Sciatic nerve (tissue), 2 donors: ENCODE data around the gene TLE4. TPM values are rescaled to one million over a fixed set of nuclear protein-coding genes. Genes with fewer than 3 reads are reported as not detected.
"Not testable (repeated sequence)": the region's sequence is repeated elsewhere in the genome, so short reads cannot be mapped to it uniquely, and the experiment has no call there.

Source experiments
- ATAC-seq: fragments of 200-7000 bp; cut with Tn5 transposase; one replicate; pipeline ENCODE4 v1.9.1; 2020; ENCODE audit warnings: mild to moderate bottlenecking, moderate library complexity
- DNase-seq: peaks from one replicate; pipeline ENCODE4 v3.0.0-alpha.2; 2020; ENCODE audit warnings: low spot score
- intact Hi-C: fragments of 100-400 bp; cut with DNase I; formaldehyde crosslinking; loops from one replicate; pipeline ENCODE4 v1.14.2; 2022
- total RNA-seq: library from RNA; stranded (reverse); fragmentation: NEBNext Ultra II Directional; extraction: Animal tissue kit (Norgen Biotek cat#: 25700); gene quantifications from one replicate; pipeline ENCODE4 v1.2.1, GENCODE V29; 2021
- donor health status: DM: no; HTN: no; CAD: no.
- donor health status: DM: no; HTN: no; CAD: no.

Gene TLE4
- total RNA-seq, 1 donor from 2014 or later, result 36.2 TPM

GRCh38 chr9:79623799-79624721 is 52.3 kb downstream of the TLE4 start:
- intact Hi-C loops, result no loop called here
- DNase-seq, result no peak
- ATAC-seq, result peak; percentile 66

- DNase-seq (no peak), ATAC-seq (no peak)
- intact Hi-C loops, result no loop called here
Observed at GRCh38 chr9:79629721-79630120, 58.0 kb downstream of the TLE4 start.

- ATAC-seq (no peak), DNase-seq (no peak)
- intact Hi-C loops, result no loop called here
Observed at GRCh38 chr9:79630521-79631403, 59.0 kb downstream of the TLE4 start.

DNA sequence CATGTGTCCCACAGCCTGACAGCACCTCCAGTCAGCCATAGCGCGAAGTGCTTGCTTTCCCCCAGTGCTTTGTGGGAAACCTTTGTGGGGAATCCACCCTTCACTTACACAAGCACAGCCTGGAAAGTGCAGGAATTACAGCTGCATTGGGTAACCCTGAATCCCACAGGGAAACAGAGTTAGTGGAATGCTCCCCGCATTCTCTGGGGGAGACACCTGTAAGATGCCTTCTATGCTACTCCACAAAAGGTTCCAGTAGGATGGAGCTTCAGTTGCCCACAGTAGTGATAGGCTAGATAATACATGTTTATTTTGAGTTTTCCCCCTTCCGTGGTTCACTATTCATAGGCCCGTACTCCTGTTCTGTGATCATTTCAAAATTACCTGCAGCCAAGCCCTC is 60.3 kb downstream of the TLE4 start:
- DNase-seq (no peak), ATAC-seq (no peak)
- intact Hi-C loops, result no loop called here

GRCh38 chr9:79632705-79633104 is 60.9 kb downstream of the TLE4 start:
- no peak for ATAC-seq
- no peak for DNase-seq
- intact Hi-C loops, result no loop called here

- intact Hi-C loops, result no loop called here
- ATAC-seq, result no peak
- no peak for DNase-seq
Observed at GRCh38 chr9:79633558-79633957, 61.8 kb downstream of the TLE4 start.

- ATAC-seq, result no peak
- DNase-seq, result no peak
- intact Hi-C loops, result no loop called here
Observed at GRCh38 chr9:79637177-79637925, 65.6 kb downstream of the TLE4 start.

DNA sequence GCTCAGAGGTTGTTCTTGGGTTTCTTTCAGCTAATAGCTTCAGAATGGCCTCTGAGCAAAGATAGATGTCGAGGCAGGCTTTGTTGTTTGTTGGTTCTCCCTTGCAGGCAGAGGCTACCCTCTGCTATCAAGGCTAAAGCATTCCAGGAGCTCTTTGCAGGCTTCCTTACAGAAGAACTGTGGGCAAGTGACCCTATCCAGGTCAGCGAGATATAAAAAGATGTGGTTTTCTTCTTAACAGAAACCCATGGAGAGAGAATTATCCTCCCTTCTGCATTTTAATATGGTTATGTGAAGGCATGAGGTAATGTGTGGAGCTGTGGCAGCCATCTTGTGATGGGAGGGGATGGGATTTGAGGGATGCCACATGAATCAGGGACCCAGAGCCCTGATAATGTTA is 67.0 kb downstream of the TLE4 start:
- DNase-seq (no peak), ATAC-seq (no peak)
- intact Hi-C loops, result no loop called here

DNA sequence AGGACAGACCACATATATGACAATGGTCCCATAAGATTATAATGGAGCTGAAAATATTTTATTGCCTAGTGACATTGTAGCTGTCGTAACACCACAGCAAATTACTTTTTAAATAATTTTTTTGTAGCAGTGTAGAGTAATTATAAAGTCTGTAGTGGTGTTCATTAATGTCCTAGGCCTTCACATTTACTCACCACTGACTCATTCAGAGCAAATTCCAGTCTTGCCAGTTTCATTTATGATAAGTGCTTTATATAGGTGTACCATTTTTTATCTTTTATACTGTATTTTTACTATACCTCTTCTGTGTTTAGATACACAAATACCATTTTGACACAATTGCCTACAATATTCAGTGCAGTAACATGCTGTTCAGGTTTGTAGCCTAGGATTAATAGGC is 67.6 kb downstream of the TLE4 start:
- intact Hi-C loops, result no loop called here
- DNase-seq, result no peak
- ATAC-seq, result no peak

- ATAC-seq, DNase-seq, intact Hi-C loops: not testable (repeated sequence)
Observed at GRCh38 chr9:79640067-79640466, 68.3 kb downstream of the TLE4 start.

DNA sequence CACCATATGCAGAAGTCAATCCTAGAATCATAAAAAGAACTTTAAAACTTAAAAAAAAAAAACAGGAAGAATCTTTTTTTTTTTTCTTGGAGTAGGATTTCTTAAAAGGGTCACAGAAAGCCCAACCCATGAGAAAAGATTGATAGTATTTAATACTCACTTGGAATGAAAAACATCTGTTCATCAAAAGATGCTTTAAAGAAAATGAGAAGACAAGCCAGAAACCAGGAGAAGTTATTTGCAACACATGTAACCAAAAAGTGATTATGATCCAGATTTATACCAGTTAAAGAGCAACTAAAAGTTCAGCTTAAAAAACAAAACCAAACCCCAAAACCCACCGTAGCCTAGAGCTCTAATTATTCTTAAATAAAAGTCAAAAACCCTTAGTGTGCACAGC is 69.3 kb downstream of the TLE4 start:
- DNase-seq (no peak), ATAC-seq (no peak)
- intact Hi-C loops, result no loop called here

DNA sequence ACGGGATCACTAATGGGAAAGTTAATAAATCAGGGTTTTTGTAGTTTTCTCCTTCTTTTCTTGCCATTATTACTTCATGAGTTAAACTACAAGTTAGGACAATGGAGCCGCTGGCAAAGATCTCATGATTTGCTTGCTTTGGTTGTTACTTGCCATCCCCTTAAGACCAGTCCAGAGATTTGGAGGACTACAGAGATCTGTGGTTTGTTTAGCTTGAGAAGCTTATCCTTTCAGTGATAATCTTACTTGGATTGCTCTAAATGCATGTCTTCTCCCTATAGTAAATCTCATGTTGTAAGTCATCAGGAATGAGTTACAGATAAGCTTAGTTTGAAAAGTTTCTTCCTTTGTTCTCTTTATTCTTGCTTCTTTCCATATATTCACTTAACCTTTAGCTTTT is 70.9 kb downstream of the TLE4 start:
- intact Hi-C loops, result no loop called here
- DNase-seq, result no peak
- no peak for ATAC-seq

- intact Hi-C loops, result no loop called here
- DNase-seq, result no peak
- no peak for ATAC-seq
Observed at GRCh38 chr9:79644048-79644447, 72.3 kb downstream of the TLE4 start.

- intact Hi-C loops, result no loop called here
- ATAC-seq, result no peak
- DNase-seq, result no peak
Observed at GRCh38 chr9:79644601-79645000, 72.8 kb downstream of the TLE4 start.

DNA sequence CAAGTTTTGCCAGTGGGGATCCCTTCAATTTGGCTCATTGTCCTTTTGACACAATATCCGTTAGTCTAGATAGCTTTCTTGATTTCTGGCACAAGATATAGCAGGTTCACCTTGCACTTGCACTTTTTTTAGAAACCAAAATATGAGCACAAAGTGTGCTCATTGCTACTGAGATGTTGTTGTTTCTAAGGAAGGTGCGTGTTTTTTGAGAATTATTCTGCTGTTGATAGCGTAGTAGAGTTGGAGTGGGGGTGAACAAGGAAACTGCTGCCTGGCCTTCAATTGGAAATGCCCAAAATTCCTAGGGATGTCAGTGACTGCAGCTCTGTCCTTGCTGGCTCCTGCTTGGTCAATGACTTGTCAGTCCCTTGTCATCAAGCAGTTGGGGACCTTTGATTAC is 73.3 kb downstream of the TLE4 start:
- intact Hi-C loops, result no loop called here

DNA sequence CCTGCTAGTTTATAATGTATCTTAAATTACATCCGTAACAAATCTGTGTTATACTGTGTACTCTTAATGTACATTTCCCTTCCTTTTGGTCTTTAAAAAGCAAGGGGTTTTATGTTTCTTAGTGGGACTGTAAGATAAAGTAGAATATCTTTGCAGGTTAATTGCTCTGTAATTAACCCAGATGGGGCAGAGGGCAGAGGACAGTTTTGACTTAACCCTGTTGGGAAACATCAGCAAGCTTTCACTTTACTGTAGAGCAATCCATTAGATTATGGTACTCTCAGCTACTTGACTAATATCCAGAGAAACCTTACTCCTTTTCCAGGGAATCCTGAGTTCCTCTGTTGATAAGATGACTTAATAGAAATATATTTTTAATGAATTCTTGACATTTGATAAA is 74.3 kb downstream of the TLE4 start:
- ATAC-seq, result no peak
- intact Hi-C loops, result no loop called here

More for the DNA sequence above, 73.3 kb downstream of the TLE4 start:
- DNase-seq (no peak), ATAC-seq (no peak)

GRCh38 chr9:79651251-79651795 is 79.6 kb downstream of the TLE4 start:
- DNase-seq (no peak), ATAC-seq (no peak)
- intact Hi-C loops, result no loop called here

More for the DNA sequence above, 74.3 kb downstream of the TLE4 start:
- DNase-seq, result no peak

DNA sequence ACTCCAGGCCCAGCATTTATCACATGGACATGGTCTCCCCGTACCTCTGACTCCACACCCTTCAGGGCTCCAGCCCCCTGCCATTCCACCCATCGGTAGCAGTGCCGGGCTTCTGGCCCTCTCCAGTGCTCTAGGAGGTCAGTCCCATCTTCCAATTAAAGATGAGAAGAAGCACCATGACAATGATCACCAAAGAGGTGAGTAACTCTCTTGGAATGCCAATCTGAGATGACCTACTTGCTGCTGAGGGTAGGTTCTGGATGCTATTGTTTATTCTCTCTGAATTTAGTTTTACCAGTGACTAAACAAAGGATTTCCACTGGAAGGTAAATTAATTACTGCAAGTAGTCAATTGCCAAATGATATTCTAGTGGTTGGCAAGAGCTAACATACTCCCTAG is 80.8 kb downstream of the TLE4 start:
- ATAC-seq (no peak), DNase-seq (no peak)
- intact Hi-C loops, result no loop called here
